Measurements from ENCODE around the gene ANKS1A.
"Not testable (repeated sequence)": the region's sequence is repeated elsewhere in the genome, so short reads cannot be mapped to it uniquely, and the experiment has no call there.

ANKS1A gene

DNA sequence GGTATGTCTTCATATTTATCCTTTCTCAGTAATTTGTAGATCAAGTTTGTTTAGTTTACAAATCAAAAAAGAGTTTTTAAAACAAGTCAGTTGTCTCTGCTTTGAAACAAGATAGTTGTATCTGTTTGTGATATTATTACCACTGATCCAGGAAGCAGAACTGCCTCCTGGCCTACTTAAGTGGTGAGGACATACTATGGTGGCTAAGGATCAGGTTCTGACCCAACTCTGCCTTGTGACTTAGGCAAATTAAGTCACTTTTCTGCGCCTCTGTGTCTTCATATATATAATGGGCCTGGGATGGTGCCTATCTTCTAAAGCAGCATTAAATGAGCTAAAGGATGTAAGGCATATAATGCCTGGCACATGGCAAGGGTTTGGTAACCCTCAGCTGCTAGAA, 8.7 kb downstream of the ANKS1A start:
- H3K9me2 ChIP-seq (replicated peaks; ENCODE audit: low read depth, low read length), result no peaks in the 10 kb centered on the region
- H4K20me1 ChIP-seq (ENCODE audit: insufficient read depth, low read length, poor library complexity, severe bottlenecking), result peaks cover 23% of the 10 kb centered on the region
- H3F3A ChIP-seq (ENCODE audit: low read depth), result no peaks in the 10 kb centered on the region
- peak overlapping the region; percentile 56 for H3K4me2 ChIP-seq (ENCODE audit: low read depth, low read length, poor library complexity, severe bottlenecking)
- H3K9me3 ChIP-seq (ENCODE audit: insufficient read depth, low read depth, low read length), result no peaks in the 10 kb centered on the region
- H3K27me3 ChIP-seq (ENCODE audit: insufficient read depth, low read length, poor library complexity, severe bottlenecking), result no peaks in the 10 kb centered on the region
- peaks cover 30% of the 10 kb centered on the region for H3K4me1 ChIP-seq (ENCODE audit: insufficient read depth, low read length, poor library complexity, severe bottlenecking)
- no peak for TF ChIP-seq EZH2phosphoT487 (IDR thresholded peaks at IDR 0.05; ENCODE audit: borderline replicate concordance)
- TF ChIP-seq, protein P1, sequence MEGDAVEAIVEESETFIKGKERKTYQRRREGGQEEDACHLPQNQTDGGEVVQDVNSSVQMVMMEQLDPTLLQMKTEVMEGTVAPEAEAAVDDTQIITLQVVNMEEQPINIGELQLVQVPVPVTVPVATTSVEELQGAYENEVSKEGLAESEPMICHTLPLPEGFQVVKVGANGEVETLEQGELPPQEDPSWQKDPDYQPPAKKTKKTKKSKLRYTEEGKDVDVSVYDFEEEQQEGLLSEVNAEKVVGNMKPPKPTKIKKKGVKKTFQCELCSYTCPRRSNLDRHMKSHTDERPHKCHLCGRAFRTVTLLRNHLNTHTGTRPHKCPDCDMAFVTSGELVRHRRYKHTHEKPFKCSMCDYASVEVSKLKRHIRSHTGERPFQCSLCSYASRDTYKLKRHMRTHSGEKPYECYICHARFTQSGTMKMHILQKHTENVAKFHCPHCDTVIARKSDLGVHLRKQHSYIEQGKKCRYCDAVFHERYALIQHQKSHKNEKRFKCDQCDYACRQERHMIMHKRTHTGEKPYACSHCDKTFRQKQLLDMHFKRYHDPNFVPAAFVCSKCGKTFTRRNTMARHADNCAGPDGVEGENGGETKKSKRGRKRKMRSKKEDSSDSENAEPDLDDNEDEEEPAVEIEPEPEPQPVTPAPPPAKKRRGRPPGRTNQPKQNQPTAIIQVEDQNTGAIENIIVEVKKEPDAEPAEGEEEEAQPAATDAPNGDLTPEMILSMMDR (conservative IDR thresholded peaks at IDR 0.05; ENCODE audit: low read length), result no peak
- H2AFZ ChIP-seq (ENCODE audit: low read length), result no peak overlapping the region
- H3K79me2 ChIP-seq (ENCODE audit: insufficient read depth, low read length), result peaks cover 50% of the 10 kb centered on the region; the same call in 1 of the 2 replicates
- no peaks in the 10 kb centered on the region for H3K36me3 ChIP-seq (ENCODE audit: insufficient read depth, low read length)
- no peak overlapping the region for H3K9ac ChIP-seq (ENCODE audit: low read depth, low read length, poor library complexity, severe bottlenecking)
- H3K4me3 ChIP-seq (ENCODE audit: low read length, poor library complexity, severe bottlenecking), result no peak overlapping the region

GRCh38 chr6:34899748-34900147, 10.7 kb downstream of the ANKS1A start:
- H3F3A ChIP-seq (ENCODE audit: low read depth); H2AFZ ChIP-seq (ENCODE audit: low read length); H3K4me3 ChIP-seq (ENCODE audit: low read length, poor library complexity, severe bottlenecking): not testable (repeated sequence)

GRCh38 chr6:34900321-34901031, 11.4 kb downstream of the ANKS1A start:
- TF ChIP-seq, protein P1 (conservative IDR thresholded peaks at IDR 0.05; ENCODE audit: low read length), result no peak
- TF ChIP-seq EZH2phosphoT487 (IDR thresholded peaks at IDR 0.05; ENCODE audit: borderline replicate concordance), result no peak
- Histone ChIP-seq H3K27me3 (ENCODE audit: insufficient read depth, low read length, poor library complexity, severe bottlenecking) (no peaks in the 10 kb centered on the region), H3K36me3 (ENCODE audit: insufficient read depth, low read length) (no peaks in the 10 kb centered on the region), H3K9me3 (ENCODE audit: insufficient read depth, low read depth, low read length) (no peaks in the 10 kb centered on the region), H3K4me3 (ENCODE audit: low read length, poor library complexity, severe bottlenecking) (no peak overlapping the region), H4K20me1 (ENCODE audit: insufficient read depth, low read length, poor library complexity, severe bottlenecking) (peaks cover 9% of the 10 kb centered on the region), H3K9ac (ENCODE audit: low read depth, low read length, poor library complexity, severe bottlenecking) (no peak overlapping the region), H3K4me1 (ENCODE audit: insufficient read depth, low read length, poor library complexity, severe bottlenecking) (peaks cover 13% of the 10 kb centered on the region), H3K79me2 (ENCODE audit: insufficient read depth, low read length) (peaks cover 35% of the 10 kb centered on the region; the same call in 1 of the 2 replicates), H3F3A (ENCODE audit: low read depth) (no peaks in the 10 kb centered on the region), H2AFZ (ENCODE audit: low read length) (no peak overlapping the region), H3K9me2 (replicated peaks; ENCODE audit: low read depth, low read length) (no peaks in the 10 kb centered on the region), H3K4me2 (ENCODE audit: low read depth, low read length, poor library complexity, severe bottlenecking) (no peak overlapping the region)

More at GRCh38 chr6:34899748-34900147, 10.7 kb downstream of the ANKS1A start:
- not testable (repeated sequence) for H3K27me3 ChIP-seq (ENCODE audit: insufficient read depth, low read length, poor library complexity, severe bottlenecking); H4K20me1 ChIP-seq (ENCODE audit: insufficient read depth, low read length, poor library complexity, severe bottlenecking); H3K9ac ChIP-seq (ENCODE audit: low read depth, low read length, poor library complexity, severe bottlenecking); H3K9me2 ChIP-seq (replicated peaks; ENCODE audit: low read depth, low read length); H3K9me3 ChIP-seq (ENCODE audit: insufficient read depth, low read depth, low read length); H3K36me3 ChIP-seq (ENCODE audit: insufficient read depth, low read length); H3K4me2 ChIP-seq (ENCODE audit: low read depth, low read length, poor library complexity, severe bottlenecking)
- peaks cover 14% of the 10 kb centered on the region for H3K4me1 ChIP-seq (ENCODE audit: insufficient read depth, low read length, poor library complexity, severe bottlenecking)
- peaks cover 37% of the 10 kb centered on the region; the same call in 1 of the 2 replicates for H3K79me2 ChIP-seq (ENCODE audit: insufficient read depth, low read length)

DNA sequence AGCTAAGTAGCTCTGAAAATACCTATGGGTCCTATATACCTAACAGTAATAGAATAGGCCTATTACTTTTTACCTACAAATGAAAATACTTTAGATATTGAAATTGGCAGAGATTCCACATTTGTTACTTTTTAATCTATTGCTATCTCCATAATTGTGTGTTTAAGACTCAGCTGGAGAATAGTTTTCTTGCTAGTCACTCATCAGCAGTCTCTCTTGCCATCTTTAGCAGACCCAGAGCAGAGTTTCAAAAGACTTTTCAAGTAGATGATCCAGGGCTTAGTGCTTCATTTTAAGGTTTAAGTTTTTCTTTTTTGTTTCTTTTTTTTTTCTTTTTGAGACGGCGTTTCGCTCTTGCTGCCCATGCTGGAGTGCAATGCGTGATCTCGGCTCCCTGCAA, 12.9 kb downstream of the ANKS1A start:
- Histone ChIP-seq H3K9ac (ENCODE audit: low read depth, low read length, poor library complexity, severe bottlenecking) (no peak overlapping the region), H3K4me2 (ENCODE audit: low read depth, low read length, poor library complexity, severe bottlenecking) (no peak overlapping the region), H3K9me3 (ENCODE audit: insufficient read depth, low read depth, low read length) (no peaks in the 10 kb centered on the region), H3K27me3 (ENCODE audit: insufficient read depth, low read length, poor library complexity, severe bottlenecking) (no peaks in the 10 kb centered on the region), H3K79me2 (ENCODE audit: insufficient read depth, low read length) (peaks cover 45% of the 10 kb centered on the region; the same call in 1 of the 2 replicates), H3K36me3 (ENCODE audit: insufficient read depth, low read length) (no peaks in the 10 kb centered on the region), H3K9me2 (replicated peaks; ENCODE audit: low read depth, low read length) (no peaks in the 10 kb centered on the region), H3K4me1 (ENCODE audit: insufficient read depth, low read length, poor library complexity, severe bottlenecking) (peaks cover 11% of the 10 kb centered on the region), H3K4me3 (ENCODE audit: low read length, poor library complexity, severe bottlenecking) (no peak overlapping the region), H4K20me1 (ENCODE audit: insufficient read depth, low read length, poor library complexity, severe bottlenecking) (peaks cover 9% of the 10 kb centered on the region), H3F3A (ENCODE audit: low read depth) (no peaks in the 10 kb centered on the region), H2AFZ (ENCODE audit: low read length) (no peak overlapping the region)
- no peak for TF ChIP-seq EZH2phosphoT487 (IDR thresholded peaks at IDR 0.05; ENCODE audit: borderline replicate concordance)

Measured in Loucy (cell line).